Measurements from ENCODE around the gene RNLS. TPM values are rescaled to one million over a fixed set of nuclear protein-coding genes. Genes with fewer than 3 reads are reported as not detected.

Gene RNLS
- 10.4 TPM for total RNA-seq
- long read RNA-seq, partial matches to known transcripts = 0 of 2 reads
- long read RNA-seq, other reads (novel, unspliced or antisense) = 1 of 2 reads

GRCh38 chr10:88582806-88583583 lies at the start of gene RNLS:
TSS of gene RNLS (minus strand) at chr10:88583318.
- intact Hi-C loops (cut with DNase I) = no loop called here
- peak; percentile 89 for DNase-seq (ENCODE audit: low spot score)

GRCh38 chr10:88624840-88625239 lies 41.7 kb upstream of the RNLS start:
- intact Hi-C loops (cut with DNase I) = no loop called here
- DNase-seq (ENCODE audit: low spot score) = no peak

- no peak for DNase-seq (ENCODE audit: low spot score)
Observed at GRCh38 chr10:88623835-88624234, 40.7 kb upstream of the RNLS start.

GRCh38 chr10:88620441-88620840 lies 37.3 kb upstream of the RNLS start:
- no peak for DNase-seq (ENCODE audit: low spot score)
- intact Hi-C loops (cut with DNase I) = no loop called here

More at GRCh38 chr10:88623835-88624234, 40.7 kb upstream of the RNLS start:
- intact Hi-C loops (cut with DNase I) = no loop called here

- no peak for DNase-seq (ENCODE audit: low spot score)
- intact Hi-C loops (cut with DNase I) = no loop called here
Observed at GRCh38 chr10:88618496-88618895, 35.4 kb upstream of the RNLS start.

- DNase-seq (ENCODE audit: low spot score) = no peak
- intact Hi-C loops (cut with DNase I) = no loop called here
Observed at GRCh38 chr10:88617772-88618300, 34.7 kb upstream of the RNLS start.

- peak; percentile 71 for DNase-seq (ENCODE audit: low spot score)
- intact Hi-C loops (cut with DNase I) = no loop called here
Observed at GRCh38 chr10:88616250-88616977, 33.3 kb upstream of the RNLS start.

GRCh38 chr10:88608780-88609179 lies 25.7 kb upstream of the RNLS start:
- DNase-seq (ENCODE audit: low spot score) = no peak
- intact Hi-C loops (cut with DNase I) = no loop called here

- intact Hi-C loops (cut with DNase I) = no loop called here
- no peak for DNase-seq (ENCODE audit: low spot score)
Observed at GRCh38 chr10:88608052-88608732, 25.1 kb upstream of the RNLS start.

GRCh38 chr10:88598055-88598454 lies 14.9 kb upstream of the RNLS start:
- intact Hi-C loops (cut with DNase I) = no loop called here
- no peak for DNase-seq (ENCODE audit: low spot score)

- no peak for DNase-seq (ENCODE audit: low spot score)
- intact Hi-C loops (cut with DNase I) = no loop called here
Observed at GRCh38 chr10:88594482-88594881, 11.4 kb upstream of the RNLS start.

GRCh38 chr10:88592906-88593305 lies 9.8 kb upstream of the RNLS start:
- intact Hi-C loops (cut with DNase I) = no loop called here
- no peak for DNase-seq (ENCODE audit: low spot score)

- intact Hi-C loops (cut with DNase I) = no loop called here
- no peak for DNase-seq (ENCODE audit: low spot score)
Observed at GRCh38 chr10:88592381-88592780, 9.3 kb upstream of the RNLS start.

- intact Hi-C loops (cut with DNase I) = no loop called here
- DNase-seq (ENCODE audit: low spot score) = no peak
Observed at GRCh38 chr10:88586462-88586861, 3.3 kb upstream of the RNLS start, which contains the start of gene LIPJ. TSS of gene LIPJ (plus strand) at chr10:88586762. CDS start at chr10:88590688, 3,926 bp downstream.

GRCh38 chr10:88583584-88583957 lies 453 bp upstream of the RNLS start:
- intact Hi-C loops (cut with DNase I) = no loop called here

GRCh38 chr10:88582411-88582805 lies 710 bp downstream of the RNLS start:
- no peak for DNase-seq (ENCODE audit: low spot score)
- intact Hi-C loops (cut with DNase I) = no loop called here

More at GRCh38 chr10:88583584-88583957, 453 bp upstream of the RNLS start:
- no peak for DNase-seq (ENCODE audit: low spot score)

GRCh38 chr10:88565072-88565471 lies 18.0 kb downstream of the RNLS start:
- no peak for DNase-seq (ENCODE audit: low spot score)
- intact Hi-C loops (cut with DNase I) = no loop called here

- intact Hi-C loops (cut with DNase I) = no loop called here
- no peak for DNase-seq (ENCODE audit: low spot score)
Observed at GRCh38 chr10:88562152-88562551, 21.0 kb downstream of the RNLS start.

GRCh38 chr10:88557658-88558057 lies 25.5 kb downstream of the RNLS start:
- intact Hi-C loops (cut with DNase I) = loop anchor here (10.0 kb wide), 1 partner anchor 143 kb away; no protein-coding TSS in a partner anchor
- DNase-seq (ENCODE audit: low spot score) = no peak

GRCh38 chr10:88557256-88557655 lies 25.9 kb downstream of the RNLS start:
- intact Hi-C loops (cut with DNase I) = loop anchor here (10.0 kb wide), 1 partner anchor 142 kb away; no protein-coding TSS in a partner anchor
- no peak for DNase-seq (ENCODE audit: low spot score)
